Suppressor macrophage (primary cell): ENCODE data around the gene NHLRC4.
A peak's percentile ranks its signal among the peaks of the same experiment; 100 is the strongest.

Experiments
- DNase-seq, 4 experiments: peaks; one replicate each; pipeline ENCODE4 v3.0.0-alpha.2; 2020 to 2022

Gene NHLRC4

GRCh38 chr16:598823-599739 lies 32.3 kb downstream of the NHLRC4 start:
- no peak for DNase-seq

DNA sequence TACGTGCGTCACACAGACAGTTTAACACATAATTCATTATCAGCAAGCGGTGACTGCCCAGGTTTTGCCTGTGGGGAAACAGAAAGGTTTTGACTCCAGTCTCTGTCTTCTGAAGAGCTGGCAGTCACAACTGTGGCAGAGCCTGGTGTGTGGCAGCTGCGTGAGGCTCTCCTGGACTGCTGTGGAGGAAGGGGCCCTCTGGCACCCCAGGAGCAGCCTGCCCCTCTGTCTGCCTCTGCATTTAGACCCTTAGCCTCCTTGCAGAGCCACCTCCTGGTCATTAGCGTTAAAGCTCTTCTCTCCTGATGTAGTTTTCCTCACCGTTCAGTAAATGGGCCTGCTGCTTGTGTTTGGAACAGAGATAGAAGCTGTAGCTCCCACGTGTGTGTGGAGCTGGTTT lies 34.0 kb downstream of the NHLRC4 start:
- peak in 1 of 4 experiments; percentile 23 for DNase-seq

DNA sequence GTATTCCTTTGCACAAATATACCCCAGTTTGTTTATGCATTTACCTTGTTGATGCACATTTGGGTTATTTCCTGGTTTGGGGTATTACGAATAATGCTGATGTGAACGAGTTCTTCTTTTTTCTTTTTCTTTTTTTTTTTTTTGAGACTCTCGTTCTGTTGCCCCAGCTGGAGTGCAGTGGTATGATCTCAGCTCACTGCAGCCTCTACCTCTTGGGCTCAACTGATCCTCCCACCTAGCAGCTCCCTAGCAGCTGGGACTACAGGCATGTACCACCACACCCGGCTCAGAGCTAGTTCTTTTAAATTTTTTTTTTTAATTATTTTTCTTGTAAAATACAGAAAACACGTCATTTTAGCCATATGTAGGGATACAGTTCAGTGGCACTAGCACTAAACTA lies 37.1 kb downstream of the NHLRC4 start:
- no peak for DNase-seq

- no peak for DNase-seq
These were observed 40.0 kb downstream of the NHLRC4 start for GRCh38 chr16:606656-607307.

DNA sequence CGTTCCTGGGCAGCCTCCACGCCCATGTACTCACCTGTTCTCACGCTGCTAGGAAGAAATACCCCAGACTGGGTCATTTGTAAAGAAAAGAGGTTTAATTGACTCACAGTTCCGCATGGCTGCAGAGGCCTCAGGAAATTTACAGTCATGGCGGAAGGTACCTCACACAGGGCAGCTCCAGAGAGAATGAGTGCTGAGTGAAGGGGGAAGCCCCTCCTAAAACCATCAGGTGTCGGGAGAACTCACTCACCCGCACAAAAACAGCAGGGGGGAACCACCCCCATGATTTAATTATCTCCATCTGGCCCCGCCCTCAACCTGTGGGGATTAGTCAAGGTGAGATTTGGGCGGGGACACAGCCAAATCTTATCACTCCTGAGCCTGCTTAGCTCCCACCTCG lies 41.2 kb downstream of the NHLRC4 start:
- DNase-seq = no peak

DNA sequence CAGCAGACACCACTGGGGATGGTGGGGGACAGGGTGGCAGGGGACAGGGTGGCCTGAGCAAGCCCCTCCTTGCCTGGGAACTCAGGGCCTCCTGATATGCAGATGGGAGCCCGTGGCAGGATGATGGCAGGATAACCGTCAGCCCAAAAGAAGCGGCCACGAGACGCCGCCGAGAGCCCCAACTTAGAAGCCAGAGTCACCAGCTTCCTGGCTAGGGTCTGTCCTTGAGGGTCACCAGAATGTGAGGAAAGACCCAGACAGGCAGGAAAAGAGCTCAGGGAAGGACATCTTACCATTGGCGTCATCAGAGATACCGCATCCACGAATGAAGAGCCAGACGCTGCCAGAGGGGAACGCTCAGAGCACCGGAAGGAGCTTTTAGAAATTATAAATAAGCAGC lies 42.5 kb downstream of the NHLRC4 start:
- no peak for DNase-seq

DNA sequence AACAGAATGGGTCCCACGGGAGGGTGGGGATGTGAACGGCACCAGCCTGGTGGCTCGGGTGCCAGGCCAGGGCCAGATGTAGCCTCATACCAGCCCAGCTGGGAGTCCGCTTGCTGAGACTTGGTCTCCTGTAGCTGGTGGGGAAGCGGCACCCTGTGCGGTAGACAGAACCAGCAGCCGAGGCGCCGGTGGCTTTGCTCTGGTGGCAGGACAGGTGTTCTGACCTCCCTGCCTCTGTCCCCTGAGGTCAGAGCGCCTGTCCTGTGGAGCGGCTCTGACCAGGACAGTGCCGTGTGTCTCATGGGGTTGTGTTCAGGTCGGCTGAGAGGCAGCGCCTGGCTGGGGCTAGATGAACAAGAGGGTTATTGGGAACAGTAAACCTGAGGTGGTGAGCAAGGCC lies 43.2 kb downstream of the NHLRC4 start:
- DNase-seq = no peak

- peak; percentile 70 to 86 (median 76) for DNase-seq
These were observed 43.9 kb downstream of the NHLRC4 start for GRCh38 chr16:610513-611381.

- DNase-seq = no peak
These were observed 48.3 kb downstream of the NHLRC4 start for GRCh38 chr16:615122-615521.

GRCh38 chr16:616733-617586 lies 50.2 kb downstream of the NHLRC4 start:
- no peak for DNase-seq

GRCh38 chr16:617855-618254 lies 51.0 kb downstream of the NHLRC4 start:
- DNase-seq = no peak
